BE2C (cell line): ENCODE results near the gene CAMSAP2.
A peak's percentile ranks its signal among the peaks of the same experiment; 100 is the strongest.

Source experiments
- DNase-seq: peaks from one replicate; pipeline ENCODE4 v3.0.0-alpha.2; 2020
- H3K27me3 ChIP-seq: fragments of 250-450 bp; sonication (Bioruptor Pico); 2 replicates; pipeline ENCODE4 v1.5.1; 2020; ENCODE audit warnings: mild to moderate bottlenecking
- H3K36me3 ChIP-seq: fragments of 250-450 bp; sonication (Bioruptor Pico); 2 replicates; pipeline ENCODE4 v1.5.1; 2020; ENCODE audit warnings: mild to moderate bottlenecking
- H3K4me1 ChIP-seq: fragments of 250-450 bp; sonication (Bioruptor Pico); 2 replicates; pipeline ENCODE4 v1.5.1; 2020
- H3K4me3 ChIP-seq: 2 replicates; pipeline ENCODE4 v1.5.1; 2011; ENCODE audit warnings: low read depth, low read length
- H3K9me3 ChIP-seq: fragments of 250-450 bp; sonication (Bioruptor Pico); 2 replicates; pipeline ENCODE4 v1.5.1; 2020
- TF ChIP-seq, protein P1 (sequence below): IDR thresholded peaks from 2 replicates; pipeline ENCODE4 v1.5.1; 2012; ENCODE audit warnings: mild to moderate bottlenecking, low read depth, low read length

CAMSAP2 gene

DNA sequence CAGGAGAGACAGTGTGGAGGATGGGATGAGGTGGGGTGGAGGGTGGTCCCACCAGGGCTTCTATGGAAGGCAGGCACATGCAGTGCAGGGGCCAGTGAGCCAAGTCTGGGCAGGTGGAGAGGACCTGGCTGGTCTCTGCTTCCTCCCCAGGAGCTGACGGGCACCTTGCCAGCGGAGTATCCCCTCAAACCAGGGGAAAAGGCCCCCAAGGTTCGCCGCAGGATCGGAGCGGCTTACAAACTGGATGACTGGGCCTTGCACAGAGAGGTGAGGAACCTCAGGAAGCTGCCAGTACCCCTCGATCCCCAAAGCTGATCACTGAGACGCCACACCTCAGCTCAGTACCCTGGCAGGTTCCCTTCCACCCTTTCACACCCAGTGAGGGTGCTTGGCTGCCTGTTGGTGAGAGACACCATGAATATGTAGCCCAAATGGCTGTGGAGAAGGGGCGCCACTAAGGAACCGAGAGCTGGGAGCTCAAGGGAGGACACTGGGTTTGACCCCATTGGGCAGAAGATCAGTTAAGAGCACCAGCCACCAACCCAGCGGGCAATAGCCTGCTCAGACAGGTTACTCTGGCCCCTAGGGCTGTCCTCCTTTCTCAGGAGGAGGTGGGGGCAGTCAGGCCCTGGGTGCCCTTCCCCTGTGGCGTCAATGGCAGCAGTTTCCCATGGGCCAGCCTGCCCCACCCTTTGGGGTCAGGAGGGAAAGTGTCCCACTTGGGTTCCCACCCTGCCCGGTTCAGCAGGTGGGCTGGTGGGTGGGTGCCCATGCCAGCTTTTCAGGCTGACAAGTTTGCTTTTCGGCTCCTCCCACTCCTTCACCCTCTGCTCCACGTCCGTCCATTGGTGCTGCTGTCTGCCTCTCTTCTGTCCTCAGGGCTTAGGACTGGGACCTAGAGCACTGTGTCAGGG, 161.5 kb downstream of the CAMSAP2 start:
- Histone ChIP-seq H3K9me3 (no peaks in the 10 kb centered on the region), H3K4me3 (no peak overlapping the region), H3K36me3 (no peaks in the 10 kb centered on the region), H3K27me3 (no peaks in the 10 kb centered on the region), H3K4me1 (no peaks in the 10 kb centered on the region)
- DNase-seq, result no peak
- TF ChIP-seq, protein P1, sequence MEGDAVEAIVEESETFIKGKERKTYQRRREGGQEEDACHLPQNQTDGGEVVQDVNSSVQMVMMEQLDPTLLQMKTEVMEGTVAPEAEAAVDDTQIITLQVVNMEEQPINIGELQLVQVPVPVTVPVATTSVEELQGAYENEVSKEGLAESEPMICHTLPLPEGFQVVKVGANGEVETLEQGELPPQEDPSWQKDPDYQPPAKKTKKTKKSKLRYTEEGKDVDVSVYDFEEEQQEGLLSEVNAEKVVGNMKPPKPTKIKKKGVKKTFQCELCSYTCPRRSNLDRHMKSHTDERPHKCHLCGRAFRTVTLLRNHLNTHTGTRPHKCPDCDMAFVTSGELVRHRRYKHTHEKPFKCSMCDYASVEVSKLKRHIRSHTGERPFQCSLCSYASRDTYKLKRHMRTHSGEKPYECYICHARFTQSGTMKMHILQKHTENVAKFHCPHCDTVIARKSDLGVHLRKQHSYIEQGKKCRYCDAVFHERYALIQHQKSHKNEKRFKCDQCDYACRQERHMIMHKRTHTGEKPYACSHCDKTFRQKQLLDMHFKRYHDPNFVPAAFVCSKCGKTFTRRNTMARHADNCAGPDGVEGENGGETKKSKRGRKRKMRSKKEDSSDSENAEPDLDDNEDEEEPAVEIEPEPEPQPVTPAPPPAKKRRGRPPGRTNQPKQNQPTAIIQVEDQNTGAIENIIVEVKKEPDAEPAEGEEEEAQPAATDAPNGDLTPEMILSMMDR, result no peak

DNA sequence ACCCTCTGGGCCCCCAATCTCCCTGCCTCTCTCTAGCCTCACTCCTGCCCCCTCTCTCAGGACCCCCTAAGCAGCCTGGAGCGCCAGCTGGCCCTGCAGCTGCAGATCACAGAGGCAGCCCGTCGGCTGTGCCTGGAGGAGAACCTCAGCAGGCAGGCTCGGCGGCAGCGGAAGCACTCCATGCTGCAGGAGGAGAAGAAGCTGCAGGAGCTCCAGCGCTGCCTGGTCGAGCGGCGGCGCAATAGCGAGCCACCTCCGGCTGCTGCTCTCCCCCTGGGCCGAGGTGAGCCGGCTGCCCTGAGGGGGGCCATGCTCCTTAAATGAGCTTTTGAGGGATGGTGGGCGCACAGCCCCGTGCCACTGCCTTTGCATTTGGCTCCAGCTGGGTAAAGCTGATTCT, 162.2 kb downstream of the CAMSAP2 start:
- DNase-seq, result no peak
- no peaks in the 10 kb centered on the region for H3K4me1 ChIP-seq
- no peaks in the 10 kb centered on the region for H3K36me3 ChIP-seq
- no peak overlapping the region for H3K4me3 ChIP-seq
- no peaks in the 10 kb centered on the region for H3K9me3 ChIP-seq
- H3K27me3 ChIP-seq, result no peaks in the 10 kb centered on the region
- TF ChIP-seq, protein P1, result no peak

DNA sequence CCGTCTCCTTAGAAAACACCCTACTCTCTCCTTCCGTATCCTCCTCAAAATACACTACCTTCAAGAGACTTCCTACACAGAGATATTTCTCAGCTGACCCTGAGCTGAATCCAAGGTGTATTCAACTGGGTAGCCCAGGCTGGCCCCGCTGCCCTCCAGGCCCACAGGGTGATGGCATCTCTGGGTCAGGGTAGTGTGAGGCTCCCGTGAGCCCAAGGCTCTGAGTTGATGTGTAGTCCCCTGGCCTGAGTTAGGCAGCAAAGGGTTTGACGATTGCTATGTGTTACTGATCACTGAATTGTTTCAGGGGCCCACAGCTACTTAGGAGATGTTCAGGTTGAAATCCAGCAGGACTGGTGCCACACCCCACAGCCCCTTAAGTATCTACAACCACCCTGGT, 162.7 kb downstream of the CAMSAP2 start:
- no peak for DNase-seq
- Histone ChIP-seq H3K4me1 (no peaks in the 10 kb centered on the region), H3K36me3 (no peaks in the 10 kb centered on the region)

DNA sequence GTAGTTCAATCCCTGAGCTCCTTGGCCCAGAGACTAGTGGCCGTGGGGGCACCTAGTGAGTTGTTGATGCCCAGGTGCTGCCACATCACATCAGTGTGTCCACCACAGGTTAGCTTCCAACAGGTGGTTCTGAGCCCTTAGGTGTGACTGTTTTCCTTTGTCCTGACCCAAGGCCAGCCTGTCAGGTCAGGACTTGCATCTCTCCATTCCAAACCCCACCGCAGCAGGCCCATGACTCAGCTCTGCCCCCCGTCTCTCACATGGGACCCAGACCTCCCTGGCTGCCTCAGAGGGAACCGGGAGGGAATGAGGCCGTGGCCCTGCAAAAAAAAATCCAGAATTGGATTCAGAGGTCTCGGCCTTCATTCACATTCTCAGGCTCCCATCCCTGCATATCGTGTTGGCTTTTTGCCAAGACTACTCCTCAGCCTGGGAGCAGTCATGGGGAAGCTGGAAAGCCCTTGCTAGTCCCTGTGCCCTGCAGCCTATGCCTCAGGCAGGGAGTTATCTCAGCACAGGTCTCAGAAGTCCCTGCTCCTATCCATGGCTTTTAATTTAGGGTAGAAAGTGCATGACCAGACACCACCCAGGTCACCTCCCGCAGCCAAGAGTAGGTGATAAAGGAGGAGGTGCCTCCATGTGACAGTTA, 163.2 kb downstream of the CAMSAP2 start:
- DNase-seq, result peak; percentile 42
- H3K27me3 ChIP-seq, result no peaks in the 10 kb centered on the region
- no peaks in the 10 kb centered on the region for H3K9me3 ChIP-seq
- H3K4me3 ChIP-seq, result no peak overlapping the region
- no peaks in the 10 kb centered on the region for H3K4me1 ChIP-seq
- no peaks in the 10 kb centered on the region for H3K36me3 ChIP-seq
- TF ChIP-seq, protein P1, result no peak

More for the DNA sequence above, 162.7 kb downstream of the CAMSAP2 start:
- TF ChIP-seq, protein P1, result no peak
- Histone ChIP-seq H3K4me3 (no peak overlapping the region), H3K27me3 (no peaks in the 10 kb centered on the region), H3K9me3 (no peaks in the 10 kb centered on the region)

DNA sequence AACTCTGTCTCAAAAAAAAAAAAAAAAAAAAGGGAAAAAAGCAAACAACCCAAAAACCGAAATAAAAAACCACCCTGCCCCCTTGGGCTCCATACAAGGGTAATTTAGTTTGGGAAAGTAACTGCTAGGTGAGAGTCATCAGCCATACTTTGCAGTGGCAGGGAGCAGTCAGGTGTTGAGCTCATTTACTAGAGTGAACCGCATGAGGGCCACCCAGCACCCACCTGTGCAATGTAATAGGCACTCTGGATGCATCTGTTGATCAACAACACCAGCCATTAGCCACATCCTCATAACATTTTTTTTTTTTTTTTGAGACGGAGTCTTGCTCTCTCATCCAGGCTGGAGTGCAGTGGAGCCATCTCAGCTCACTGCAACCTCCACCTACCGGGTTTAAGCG, 165.1 kb downstream of the CAMSAP2 start:
- no peaks in the 10 kb centered on the region for H3K4me1 ChIP-seq
- H3K9me3 ChIP-seq, result no peaks in the 10 kb centered on the region
- no peaks in the 10 kb centered on the region for H3K27me3 ChIP-seq
- TF ChIP-seq, protein P1, result no peak
- no peak for DNase-seq
- no peak overlapping the region for H3K4me3 ChIP-seq
- no peaks in the 10 kb centered on the region for H3K36me3 ChIP-seq

DNA sequence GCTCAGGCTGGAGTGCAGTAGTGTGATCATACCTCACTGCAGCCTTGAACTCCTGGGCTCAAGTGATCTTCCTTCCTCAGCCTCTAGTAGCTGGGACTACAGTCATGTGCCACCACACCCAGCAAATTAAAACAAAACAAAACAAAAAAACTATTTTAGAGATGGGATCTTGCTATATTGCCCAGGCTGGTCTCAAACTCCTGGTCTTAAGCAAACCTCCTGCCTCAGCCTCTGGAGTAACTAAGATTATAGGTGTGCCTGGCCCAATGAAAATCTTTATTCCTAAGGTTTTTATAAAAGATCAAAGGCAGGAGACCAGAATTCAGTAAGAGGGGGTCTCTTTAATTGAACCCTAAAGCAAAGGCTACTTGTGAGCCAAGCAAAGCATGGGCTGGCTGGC, 166.1 kb downstream of the CAMSAP2 start:
- Histone ChIP-seq H3K4me3 (no peak overlapping the region), H3K4me1 (no peaks in the 10 kb centered on the region), H3K9me3 (no peaks in the 10 kb centered on the region), H3K36me3 (no peaks in the 10 kb centered on the region), H3K27me3 (no peaks in the 10 kb centered on the region)
- TF ChIP-seq, protein P1, result no peak
- no peak for DNase-seq
